Hepatic stellate cell (primary cell): ENCODE results near the gene ALKAL2.

ENCODE experiments used
- DNase-seq: peaks from one replicate; pipeline ENCODE4 v3.0.0; 2011; ENCODE audit warnings: low spot score

ALKAL2 gene

DNA sequence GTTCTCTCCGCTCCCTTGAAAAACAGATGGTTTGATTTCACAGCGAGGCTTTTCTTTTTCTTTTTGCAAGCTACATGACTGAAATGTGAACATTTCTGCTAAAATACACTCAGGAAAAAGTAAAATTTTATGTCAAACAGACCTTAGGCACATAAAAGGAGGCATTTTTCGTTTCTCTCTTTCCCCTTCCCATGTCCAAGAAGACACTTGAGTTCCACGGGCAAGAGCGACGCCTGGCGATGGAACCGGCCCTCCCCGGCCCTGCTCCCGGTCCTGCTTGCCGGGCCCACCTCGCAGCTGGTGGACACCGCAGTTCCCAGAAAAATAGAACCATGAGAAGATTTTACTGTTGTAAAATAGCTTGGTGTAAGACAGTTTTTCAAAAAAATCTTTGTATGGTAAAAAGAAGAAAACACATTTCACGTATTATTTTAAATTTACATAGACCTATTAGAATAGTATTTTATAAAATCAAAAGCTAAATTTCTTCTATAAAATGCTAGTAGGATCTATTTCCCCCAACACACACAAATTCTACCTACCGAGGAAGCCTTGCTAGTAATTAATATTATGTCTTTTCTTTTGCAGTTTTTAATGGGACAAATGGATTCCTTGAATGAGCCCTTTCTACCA is 2.3 kb upstream of the ALKAL2 start:
- peak; percentile 75 for DNase-seq

DNA sequence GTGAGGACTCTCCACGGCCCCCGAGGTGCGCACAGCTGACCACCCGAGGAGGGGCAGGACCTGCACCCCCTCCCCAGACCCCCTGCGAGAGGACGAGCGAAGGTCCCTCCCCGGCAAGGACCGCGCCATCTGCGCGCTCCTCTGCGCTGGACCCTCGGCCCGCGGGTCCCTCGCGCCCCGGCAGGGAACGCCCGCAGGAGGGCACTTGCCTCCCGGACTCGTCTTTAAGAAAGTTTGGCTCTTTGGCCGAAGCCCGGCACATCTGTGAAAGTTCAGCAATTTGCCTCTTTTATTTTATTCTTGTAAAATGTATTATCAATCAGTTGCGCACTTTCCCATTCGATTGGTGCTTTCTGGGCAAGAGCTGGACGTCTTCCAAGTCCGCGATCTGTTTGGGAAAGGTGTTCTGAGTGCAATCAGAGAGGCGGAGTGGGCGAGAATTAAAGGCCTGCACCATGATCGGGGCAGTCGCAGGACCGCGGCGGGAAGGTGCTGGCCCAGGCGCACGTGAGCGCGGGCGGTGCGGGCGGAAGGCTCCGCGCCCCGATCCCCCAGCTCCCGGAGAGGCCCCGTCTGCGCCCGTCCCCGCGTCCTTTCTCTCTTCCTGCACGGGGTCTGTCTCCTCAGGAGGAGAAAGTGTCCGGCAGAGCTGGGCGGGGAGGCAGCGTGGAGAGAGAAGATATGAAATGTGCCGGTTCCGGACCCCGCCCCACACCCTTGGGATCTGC is 1.6 kb upstream of the ALKAL2 start:
- no peak for DNase-seq

- DNase-seq, result no peak
These were observed 969 bp upstream of the ALKAL2 start for GRCh38 chr2:288758-289361.

DNA sequence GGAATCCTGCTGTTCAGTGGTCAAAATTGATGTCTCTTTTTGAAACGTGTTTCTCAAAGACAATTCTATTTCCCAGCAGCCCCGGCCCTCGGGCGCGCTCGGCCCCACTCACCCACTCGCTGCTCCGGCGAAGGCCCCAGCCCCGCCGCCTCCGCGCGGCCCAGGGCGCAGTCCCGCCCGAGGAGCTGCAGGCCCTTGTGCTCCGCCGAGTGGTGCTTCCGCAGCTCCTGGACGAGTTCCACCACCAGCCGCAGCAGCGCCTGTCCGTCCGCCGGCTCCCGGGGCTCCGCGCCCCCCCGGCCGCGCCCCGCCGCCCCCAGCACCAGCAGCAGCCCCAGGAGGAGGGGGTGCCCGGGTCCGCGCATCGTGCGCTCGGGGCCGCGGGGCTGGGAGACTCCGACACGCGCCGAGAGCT is 413 bp downstream of the ALKAL2 start:
- DNase-seq, result no peak

- DNase-seq, result no peak
These were observed 1.0 kb downstream of the ALKAL2 start for GRCh38 chr2:286774-287392.

DNA sequence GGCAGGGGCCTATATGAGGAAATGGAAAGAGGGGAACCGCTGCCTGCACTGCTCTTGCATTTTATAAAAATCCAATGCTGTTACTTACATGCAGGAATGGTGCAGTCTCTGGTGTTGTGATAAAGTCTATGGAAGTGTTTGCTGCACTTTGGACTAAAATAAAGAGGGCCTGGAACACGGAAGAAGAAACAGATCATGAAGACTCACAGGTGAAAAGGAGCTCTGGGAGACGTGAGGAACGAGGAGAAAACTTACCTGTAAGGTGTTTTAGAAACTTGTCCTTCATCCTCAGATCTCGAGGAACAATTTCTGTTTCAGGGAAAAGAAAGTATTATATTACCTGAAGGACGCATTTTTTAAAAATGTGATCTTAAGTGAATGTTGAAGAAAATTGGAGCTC is 1.9 kb downstream of the ALKAL2 start:
- no peak for DNase-seq

DNA sequence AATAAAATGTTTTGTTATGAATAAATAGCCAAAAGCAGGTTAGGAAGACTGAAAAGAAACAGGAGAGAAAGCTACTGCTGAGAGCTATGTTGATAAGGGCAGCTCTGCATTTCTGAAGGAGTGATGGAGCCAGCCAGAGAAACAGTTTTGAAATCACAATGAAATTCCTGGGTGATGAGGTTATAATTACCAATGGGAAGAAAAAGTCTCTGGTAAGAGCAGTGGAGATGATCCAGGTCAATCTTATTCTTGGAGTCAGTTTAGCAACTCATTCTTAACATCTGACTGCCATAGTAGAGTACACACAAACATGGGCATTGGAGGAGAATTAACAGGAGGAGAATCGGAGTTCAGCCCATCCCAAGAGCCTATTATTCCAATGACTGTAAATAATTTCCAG is 2.4 kb downstream of the ALKAL2 start:
- DNase-seq, result peak; percentile 66

DNA sequence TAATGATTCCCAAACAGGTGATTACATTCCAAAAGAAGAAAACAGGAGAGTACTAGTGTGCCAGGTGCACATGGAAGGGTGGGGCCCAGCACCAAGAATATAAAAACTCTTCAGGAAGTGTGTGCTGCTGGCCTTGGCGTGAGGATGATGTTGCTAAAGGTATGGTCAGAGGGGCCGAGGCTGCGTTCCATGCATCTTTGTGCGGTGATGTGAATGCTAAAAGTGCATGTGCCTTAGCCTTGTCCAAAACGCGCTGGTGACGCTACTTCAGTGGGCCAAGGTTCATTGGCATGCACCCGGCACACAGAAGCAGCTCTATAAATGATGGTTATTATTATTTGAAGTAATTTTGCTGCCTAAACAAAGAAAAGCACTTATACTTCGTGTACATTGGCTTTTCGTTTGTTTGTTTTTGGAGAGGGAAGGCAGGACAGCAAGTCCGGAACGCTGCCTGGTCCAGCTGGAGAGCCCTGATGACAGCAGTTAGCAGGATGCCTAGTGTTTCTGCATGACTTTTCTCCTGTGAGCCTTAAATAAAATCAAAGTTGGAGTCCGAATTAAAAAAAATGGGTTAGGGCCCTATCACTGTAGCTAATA is 2.9 kb downstream of the ALKAL2 start:
- DNase-seq, result no peak

- DNase-seq, result no peak
These were observed 3.7 kb downstream of the ALKAL2 start for GRCh38 chr2:283996-284794.

DNA sequence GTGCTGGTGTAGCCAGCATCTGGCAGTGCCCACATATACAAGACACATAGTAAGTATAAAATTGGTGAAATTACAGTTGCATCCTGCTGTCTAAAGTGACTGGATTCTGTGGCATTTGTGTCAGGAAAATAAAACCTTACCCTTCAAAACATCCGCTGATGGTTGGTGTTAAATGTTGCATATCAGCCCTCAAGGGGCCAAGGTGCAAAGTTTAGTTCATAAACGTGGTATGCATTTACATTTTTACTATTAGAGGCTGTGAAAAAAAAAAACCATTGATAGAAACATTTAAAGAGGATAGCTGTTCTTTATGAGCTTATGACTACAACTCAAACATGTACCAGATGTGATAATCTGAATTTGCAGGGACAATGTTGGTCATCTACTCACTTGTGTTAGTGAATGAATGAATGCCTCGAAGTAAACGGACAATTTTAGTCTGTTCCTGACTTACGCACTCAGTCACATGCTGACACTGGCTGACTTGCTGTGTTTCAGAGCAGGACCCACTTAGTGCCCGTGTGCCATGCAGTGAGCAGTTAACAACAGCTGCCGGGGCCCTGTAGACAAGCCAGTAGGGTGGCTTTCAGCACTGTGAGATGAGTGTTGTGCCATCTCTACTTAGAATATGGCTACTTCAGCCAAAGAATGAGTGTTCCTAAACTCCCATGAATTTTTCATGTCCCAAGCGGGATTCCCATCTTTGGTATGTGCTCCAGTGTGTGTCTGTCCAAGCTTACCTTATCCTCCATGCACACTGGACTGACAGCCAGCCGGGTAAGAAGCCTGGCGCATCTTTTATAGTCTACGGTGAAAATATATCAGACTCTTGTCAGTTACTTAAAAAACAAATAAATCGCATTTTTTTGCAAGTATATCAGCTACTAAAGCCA is 5.3 kb downstream of the ALKAL2 start:
- no peak for DNase-seq

DNA sequence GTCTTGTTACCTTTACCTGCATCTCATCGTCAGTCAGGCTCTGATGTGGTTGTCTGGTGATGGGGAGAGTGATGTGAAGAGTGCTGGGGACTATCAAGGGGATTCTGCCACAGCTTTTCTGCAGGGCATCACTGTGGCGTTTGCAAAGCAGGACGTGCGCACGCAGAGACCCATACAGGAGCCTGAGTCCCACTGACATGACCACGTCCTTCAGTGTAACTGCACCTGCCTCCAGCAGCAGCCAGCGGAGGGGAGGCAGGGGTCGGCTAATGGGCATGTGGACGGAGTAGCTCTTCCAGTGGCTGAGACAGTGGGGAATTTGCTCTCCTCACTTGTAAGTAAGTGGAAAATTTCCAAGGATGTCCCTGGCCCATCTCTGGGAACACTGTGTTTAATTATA is 6.5 kb downstream of the ALKAL2 start:
- DNase-seq, result no peak

DNA sequence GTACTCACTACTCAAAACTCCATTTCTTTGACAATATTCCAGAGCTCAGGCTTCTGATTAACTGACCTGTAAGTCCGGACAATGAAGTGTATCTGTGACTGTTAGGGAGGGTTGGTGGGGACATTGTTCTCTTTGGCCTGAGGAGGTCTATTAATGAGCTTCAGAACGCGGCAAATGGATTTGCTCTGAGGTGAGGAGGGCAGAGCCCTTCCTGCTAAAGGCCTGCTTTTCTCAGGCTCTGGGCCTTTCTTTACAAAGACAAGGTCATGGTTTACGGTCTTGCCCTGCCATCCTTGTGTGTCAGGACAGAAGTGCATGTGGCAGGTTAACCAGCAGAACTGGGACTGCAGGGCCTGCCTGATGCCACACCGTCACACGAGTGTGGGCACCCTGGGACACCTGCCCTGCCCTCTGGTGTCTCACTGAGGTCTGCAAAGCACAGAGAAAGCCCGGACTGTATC is 7.2 kb downstream of the ALKAL2 start:
- DNase-seq, result no peak

DNA sequence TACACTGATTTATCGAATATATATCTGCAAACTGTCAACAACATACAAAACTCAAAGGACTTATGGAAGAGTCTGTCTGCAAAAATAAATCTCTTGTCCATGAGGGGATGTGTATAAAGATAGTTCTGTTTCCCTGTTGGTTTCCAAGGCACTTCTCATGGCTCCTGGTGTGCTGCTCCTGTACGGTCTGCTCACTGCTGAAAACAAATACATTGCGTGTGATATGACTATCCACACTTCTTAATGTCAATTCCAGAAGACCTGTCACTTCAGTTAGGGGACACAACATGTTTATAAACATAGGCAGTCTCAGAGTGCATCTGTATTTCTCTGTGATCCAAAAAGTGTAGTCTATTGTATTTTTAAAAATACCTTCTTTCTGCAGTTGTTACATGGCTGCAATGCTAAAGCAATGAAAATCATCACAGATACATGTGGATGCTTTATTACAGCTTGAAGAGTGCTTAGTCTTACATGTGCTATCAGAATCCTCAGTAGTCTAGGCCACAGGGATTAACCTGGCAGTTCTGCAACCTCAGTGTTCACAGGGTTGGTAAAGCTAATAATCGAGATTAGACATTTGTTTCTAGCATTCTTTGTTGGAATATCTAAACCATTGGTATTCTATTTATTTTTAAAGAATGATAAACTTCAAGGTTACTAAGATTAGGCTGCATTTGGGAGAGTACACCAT is 7.8 kb downstream of the ALKAL2 start:
- no peak for DNase-seq

DNA sequence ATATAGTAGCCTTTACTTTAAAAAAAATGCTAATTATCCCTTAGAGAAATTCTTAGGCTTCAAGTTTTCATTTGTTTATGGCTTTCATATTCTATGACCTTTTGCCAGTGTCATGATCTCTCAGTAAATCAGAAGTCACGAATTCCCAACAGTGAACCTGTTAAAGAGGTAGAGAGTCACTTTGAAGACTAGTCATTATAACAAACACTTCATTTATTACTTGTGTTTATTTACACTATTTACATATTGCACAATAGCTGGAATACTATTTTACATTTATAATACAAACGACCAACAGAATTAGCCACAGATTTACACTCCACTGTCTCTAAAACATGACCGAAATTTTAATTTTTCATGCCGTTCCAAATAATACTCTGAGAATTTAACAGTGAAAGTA is 8.5 kb downstream of the ALKAL2 start:
- DNase-seq, result no peak

DNA sequence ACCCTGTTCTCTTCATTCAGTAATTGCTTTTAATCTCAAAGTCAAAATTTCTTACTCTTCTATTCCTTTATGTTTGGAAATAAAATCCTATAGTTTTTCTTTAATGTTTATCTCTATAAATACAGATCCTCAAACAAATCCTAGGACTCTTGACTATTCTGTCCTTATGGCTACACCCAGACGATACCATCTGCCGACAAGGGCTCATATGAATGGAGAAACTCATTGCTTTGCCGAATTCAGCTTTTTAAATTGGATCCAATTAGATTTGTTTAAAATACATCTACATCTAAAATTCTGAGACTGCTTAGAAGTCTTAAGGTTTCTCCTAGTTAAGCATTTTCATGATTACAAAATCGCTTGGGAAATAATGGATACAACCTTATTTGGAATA is 9.0 kb downstream of the ALKAL2 start:
- DNase-seq, result no peak

DNA sequence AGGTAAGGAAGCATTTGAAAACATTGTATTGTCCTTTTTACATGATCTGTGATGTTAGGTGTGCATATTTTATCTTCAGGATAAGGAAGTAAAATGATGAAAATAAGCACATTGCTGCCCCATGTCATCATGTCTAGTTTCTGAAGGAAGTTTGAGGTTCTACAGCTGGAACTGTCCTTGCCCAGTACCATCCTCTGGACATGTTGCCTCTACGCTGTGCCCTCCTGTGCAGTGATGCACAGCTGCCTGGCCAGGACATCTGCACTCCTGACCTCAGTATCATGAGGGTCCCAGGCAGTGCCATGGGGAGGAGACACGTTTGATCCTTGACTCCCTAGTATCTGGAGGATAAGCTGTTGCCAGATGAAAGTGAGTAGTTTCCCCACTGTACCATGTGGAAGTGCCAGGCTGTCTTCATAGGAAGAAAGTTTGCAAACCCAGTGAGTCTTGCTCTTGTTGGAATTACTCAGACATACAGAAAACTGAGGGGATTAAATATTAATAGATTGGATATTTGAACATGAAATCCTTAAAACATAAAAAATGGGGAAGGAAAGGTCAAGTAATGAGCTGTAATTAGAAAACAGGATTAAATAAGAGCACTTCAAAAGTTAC is 9.5 kb downstream of the ALKAL2 start:
- no peak for DNase-seq

DNA sequence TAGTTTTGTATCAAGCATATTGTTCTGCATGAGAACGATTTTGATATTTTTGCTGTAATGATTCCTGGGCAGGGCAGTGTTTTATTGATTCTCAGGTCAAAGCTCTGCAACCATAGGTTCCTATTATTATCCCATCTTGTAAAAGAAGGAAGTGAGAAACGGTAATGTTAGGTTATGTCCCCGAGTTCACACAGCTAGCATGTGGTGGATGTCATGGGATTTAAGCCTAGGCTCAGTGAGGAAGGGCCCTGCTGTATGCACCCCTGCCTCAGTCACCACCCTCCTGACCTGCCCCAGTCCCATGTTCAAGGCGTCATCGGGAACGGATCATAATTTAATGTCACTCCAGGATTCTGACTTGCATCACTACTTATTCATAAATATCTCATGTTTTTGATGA is 12.4 kb downstream of the ALKAL2 start:
- no peak for DNase-seq

GRCh38 chr2:274503-274902 is 13.4 kb downstream of the ALKAL2 start:
- DNase-seq, result no peak

DNA sequence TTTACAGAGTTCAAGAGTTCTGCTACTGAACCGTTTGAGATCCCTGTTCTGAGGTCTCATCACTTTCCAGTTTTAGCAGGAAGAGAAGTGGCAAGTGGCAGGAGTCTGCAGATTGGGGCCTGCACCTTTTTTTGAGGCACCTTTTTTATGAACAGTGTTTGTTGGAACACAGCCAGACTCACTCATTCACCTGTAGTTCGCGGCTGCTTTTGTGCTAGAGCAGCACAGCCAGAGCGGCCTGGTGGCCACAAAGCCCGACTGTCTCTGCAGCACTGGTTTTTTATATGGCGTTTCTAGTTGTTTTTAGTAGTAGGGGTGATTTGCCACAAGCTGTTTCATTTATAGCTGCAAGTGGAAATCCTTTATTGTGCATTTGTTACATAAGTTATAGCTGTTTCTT is 14.6 kb downstream of the ALKAL2 start:
- DNase-seq, result no peak

- no peak for DNase-seq
These were observed 16.0 kb downstream of the ALKAL2 start for GRCh38 chr2:271917-272316.
